Esophagus muscularis mucosa (tissue), 4 donors: Measurements from ENCODE around the gene LMLN. TPM values are rescaled to one million over a fixed set of nuclear protein-coding genes. Genes with fewer than 3 reads are reported as not detected.
"Not testable (repeated sequence)": the region's sequence is repeated elsewhere in the genome, so short reads cannot be mapped to it uniquely, and the experiment has no call there.

Experiments used
- DNase-seq: peaks from one replicate; pipeline ENCODE4 v3.0.0-alpha.2; 2017; ENCODE audit errors: extremely low spot score
- H3K27ac ChIP-seq, 4 donors: fragments of 200-600 bp; sonication (generic); replicated peaks in 1 of 4; 1 replicate in 3 of 4; 2 replicates in 1 of 4; pipeline ENCODE4 v1.5.1; 2016 to 2019; ENCODE audit warnings: mild to moderate bottlenecking in 1 of 4
- H3K27me3 ChIP-seq, 4 donors: fragments of 200-600 bp; sonication (generic); one replicate each; pipeline versions ENCODE4 v1.5.1 to v1.6.0; 2016 to 2019
- H3K36me3 ChIP-seq, 4 donors: fragments of 200-600 bp; sonication (generic); one replicate each; pipeline ENCODE4 v1.5.1; 2016 to 2019
- H3K4me1 ChIP-seq, 4 donors: fragments of 200-600 bp; sonication (generic); one replicate each; pipeline ENCODE4 v1.5.1; 2016 to 2019
- H3K4me3 ChIP-seq, 4 donors: fragments of 200-600 bp; sonication (generic); 1 replicate in 2 of 4; 2 replicates in 2 of 4; pipeline ENCODE4 v1.5.1; 2016 to 2019; ENCODE audit warnings: mild to moderate bottlenecking in 4 of 4, moderate library complexity in 1 of 4
- H3K9me3 ChIP-seq, 4 donors: fragments of 200-600 bp; sonication (generic); 1 replicate in 3 of 4; 2 replicates in 1 of 4; pipeline ENCODE4 v1.5.1; 2016 to 2019
- EP300 ChIP-seq: sonication (generic); formaldehyde crosslinking; IDR thresholded peaks from one replicate; pipeline ENCODE4 v1.6.1; 2017; ENCODE audit warnings: antibody characterized with exemption
- POLR2A ChIP-seq: fragments of 450-650 bp; IDR thresholded peaks from one replicate; pipeline ENCODE4 v1.6.1; 2017; ENCODE audit warnings: antibody characterized with exemption, moderate library complexity, mild to moderate bottlenecking, low read depth
- POLR2AphosphoS5 ChIP-seq, 2 donors: sonication (generic); formaldehyde crosslinking; IDR thresholded peaks; one replicate each; pipeline ENCODE4 v1.6.1; 2017; ENCODE audit warnings: antibody characterized with exemption in 2 of 2
- WGBS: methylation state at CpG from one replicate; pipeline ENCODE4 v1.1.5; 2018; 5-methylcytosine and 5-hydroxymethylcytosine counted together
- intact Hi-C: fragments of 100-400 bp; cut with DNase I; formaldehyde crosslinking; loops from one replicate; pipeline ENCODE4 v1.15.1; 2023
- total RNA-seq, 4 donors: library from RNA; depleted of rRNA; stranded (reverse); fragments of >200 nt; gene quantifications; one replicate each; pipeline versions ENCODE4 v1.1.0 to v1.2.1, GENCODE V29; 2016
- TF ChIP-seq, protein P1 (sequence below), 3 experiments: fragments of 200-600 bp in 2 of 3; fragments of 450-650 bp in 1 of 3; sonication (generic) in 2 of 3; IDR thresholded peaks; one replicate each; pipeline ENCODE4 v1.5.1; 2017 to 2019; ENCODE audit warnings: antibody characterized with exemption in 3 of 3, mild to moderate bottlenecking in 2 of 3, moderate library complexity in 1 of 3

LMLN gene
- total RNA-seq, 4 donors from 2014 or later: 4.1 to 5.5 (median 4.6) TPM

GRCh38 chr3:198046120-198046857, 86.3 kb downstream of the LMLN start:
- intact Hi-C loops: no loop called here
- 100% methylated on average over 1 of the region's 8 CpGs for WGBS
- no peak for DNase-seq
- Histone ChIP-seq H3K4me1 (no peaks in the 10 kb centered on the region), H3K4me3 (no peak overlapping the region), H3K9me3 (no peaks in the 10 kb centered on the region), H3K27ac (no peak overlapping the region), H3K36me3 (no peaks in the 10 kb centered on the region), H3K27me3 (no peaks in the 10 kb centered on the region)
- TF ChIP-seq, protein P1, sequence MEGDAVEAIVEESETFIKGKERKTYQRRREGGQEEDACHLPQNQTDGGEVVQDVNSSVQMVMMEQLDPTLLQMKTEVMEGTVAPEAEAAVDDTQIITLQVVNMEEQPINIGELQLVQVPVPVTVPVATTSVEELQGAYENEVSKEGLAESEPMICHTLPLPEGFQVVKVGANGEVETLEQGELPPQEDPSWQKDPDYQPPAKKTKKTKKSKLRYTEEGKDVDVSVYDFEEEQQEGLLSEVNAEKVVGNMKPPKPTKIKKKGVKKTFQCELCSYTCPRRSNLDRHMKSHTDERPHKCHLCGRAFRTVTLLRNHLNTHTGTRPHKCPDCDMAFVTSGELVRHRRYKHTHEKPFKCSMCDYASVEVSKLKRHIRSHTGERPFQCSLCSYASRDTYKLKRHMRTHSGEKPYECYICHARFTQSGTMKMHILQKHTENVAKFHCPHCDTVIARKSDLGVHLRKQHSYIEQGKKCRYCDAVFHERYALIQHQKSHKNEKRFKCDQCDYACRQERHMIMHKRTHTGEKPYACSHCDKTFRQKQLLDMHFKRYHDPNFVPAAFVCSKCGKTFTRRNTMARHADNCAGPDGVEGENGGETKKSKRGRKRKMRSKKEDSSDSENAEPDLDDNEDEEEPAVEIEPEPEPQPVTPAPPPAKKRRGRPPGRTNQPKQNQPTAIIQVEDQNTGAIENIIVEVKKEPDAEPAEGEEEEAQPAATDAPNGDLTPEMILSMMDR (IDR thresholded peaks at IDR 0.05): no peak
- TF ChIP-seq EP300 (no peak), POLR2AphosphoS5 (IDR thresholded peaks at IDR 0.05) (no peak), POLR2A (no peak)

- no peak overlapping the region for H3K27ac ChIP-seq
- DNase-seq: no peak
- no peak overlapping the region for H3K4me3 ChIP-seq
- H3K9me3 ChIP-seq: no peaks in the 10 kb centered on the region
- H3K36me3 ChIP-seq: no peaks in the 10 kb centered on the region
- no peaks in the 10 kb centered on the region for H3K27me3 ChIP-seq
- intact Hi-C loops: no loop called here
- no peaks in the 10 kb centered on the region for H3K4me1 ChIP-seq
- TF ChIP-seq EP300: no peak
- TF ChIP-seq POLR2A: no peak
- TF ChIP-seq, protein P1 (IDR thresholded peaks at IDR 0.05): no peak
- TF ChIP-seq POLR2AphosphoS5 (IDR thresholded peaks at IDR 0.05): no peak
Measured at GRCh38 chr3:198048445-198048844, 88.4 kb downstream of the LMLN start.

- WGBS: 81% methylated on average over 2 of the region's 2 CpGs
Measured at GRCh38 chr3:198051836-198052235, 91.8 kb downstream of the LMLN start.

DNA sequence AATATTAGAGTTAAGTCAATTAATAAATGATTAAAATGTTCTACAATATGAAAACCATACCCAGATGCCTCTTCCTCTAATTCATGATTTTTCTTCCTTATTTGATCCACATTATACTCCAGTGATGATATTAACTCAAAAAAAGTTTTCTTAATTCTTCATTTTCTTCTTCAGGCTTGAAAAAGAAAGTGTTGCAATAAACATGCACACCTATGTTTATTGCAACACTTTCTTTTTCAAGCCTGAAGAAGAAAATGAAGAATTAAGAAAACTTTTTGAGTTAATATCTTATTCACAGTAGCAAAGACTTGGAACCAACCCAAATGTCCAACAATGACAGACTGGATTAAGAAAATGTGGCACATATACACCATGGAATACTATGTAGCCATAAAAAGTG, 93.4 kb downstream of the LMLN start:
- H3K27me3 ChIP-seq, intact Hi-C loops, H3K27ac ChIP-seq, H3K36me3 ChIP-seq, H3K9me3 ChIP-seq, H3K4me1 ChIP-seq, H3K4me3 ChIP-seq, DNase-seq: not testable (repeated sequence)

More at GRCh38 chr3:198051836-198052235, 91.8 kb downstream of the LMLN start:
- Histone ChIP-seq H3K9me3 (no peaks in the 10 kb centered on the region), H3K27ac (no peak overlapping the region), H3K36me3 (no peaks in the 10 kb centered on the region), H3K4me1 (no peaks in the 10 kb centered on the region), H3K27me3 (no peaks in the 10 kb centered on the region), H3K4me3 (no peak overlapping the region)
- TF ChIP-seq, protein P1 (IDR thresholded peaks at IDR 0.05): no peak
- TF ChIP-seq POLR2AphosphoS5 (IDR thresholded peaks at IDR 0.05): no peak
- no peak for TF ChIP-seq EP300
- TF ChIP-seq POLR2A: no peak
- intact Hi-C loops: no loop called here
- no peak for DNase-seq

DNA sequence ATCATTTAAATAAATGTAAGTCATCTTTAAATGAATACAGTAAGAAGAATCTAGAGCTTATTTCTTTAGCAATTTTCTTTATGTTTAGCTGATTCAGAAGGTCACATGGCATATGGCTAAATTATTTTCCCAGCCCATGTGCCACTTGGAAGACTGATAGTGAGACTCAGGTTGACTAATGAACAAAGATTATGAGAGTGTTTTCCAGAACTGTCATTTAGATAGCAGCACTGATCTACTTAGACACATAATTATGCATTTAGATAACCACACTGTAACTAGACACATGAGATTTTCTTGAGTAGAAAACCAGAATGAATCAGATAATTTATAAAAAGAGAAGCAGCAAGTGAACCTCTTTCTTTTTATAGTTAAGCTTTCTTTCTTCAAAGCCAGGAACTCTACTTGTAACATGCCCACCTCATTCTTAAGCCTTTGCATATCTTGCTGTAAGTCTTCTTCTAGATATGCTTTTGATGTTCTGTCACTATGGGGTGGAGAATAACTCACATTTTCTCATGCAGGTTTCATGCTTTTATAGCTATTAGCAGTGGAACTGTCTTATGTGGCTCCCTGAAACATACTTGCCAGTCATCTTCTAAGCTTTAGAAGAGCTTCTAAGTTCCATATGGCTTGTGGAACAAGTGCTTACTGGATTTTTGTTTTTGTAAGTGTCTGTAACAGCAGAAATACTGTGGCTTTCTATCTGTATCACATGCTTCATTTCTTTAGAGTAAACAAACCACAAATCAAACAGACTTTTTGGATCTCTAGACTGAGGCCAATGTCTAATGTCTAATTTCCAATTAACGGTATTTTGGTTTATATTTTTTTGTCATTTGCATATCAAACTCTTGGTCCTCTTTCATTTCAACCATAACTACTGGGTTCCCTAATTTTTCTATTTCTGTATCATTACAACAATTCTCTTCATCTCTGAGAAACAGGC, 101.4 kb downstream of the LMLN start:
- Histone ChIP-seq H3K27me3 (peaks cover 0 to 15% (median 0%) of the 10 kb centered on the region in 4 donors), H3K27ac (no peak overlapping the region), H3K4me1 (no peaks in the 10 kb centered on the region), H3K9me3 (no peaks in the 10 kb centered on the region), H3K36me3 (no peaks in the 10 kb centered on the region), H3K4me3 (no peak overlapping the region)
- TF ChIP-seq POLR2A (no peak), EP300 (no peak)
- TF ChIP-seq, protein P1 (IDR thresholded peaks at IDR 0.05): no peak
- intact Hi-C loops: no loop called here
- DNase-seq: no peak
- 70% methylated on average over 1 of the region's 1 CpG for WGBS
